SK-N-SH (cell line): ENCODE measurements around the gene TMCC3. TPM values are rescaled to one million over a fixed set of nuclear protein-coding genes. Genes with fewer than 3 reads are reported as not detected.

Experiments
- CTCF ChIA-PET: fragments of 300-600, 350-600 bp; formaldehyde crosslinking; extraction: SDS; loops from one replicate; lab custom pipeline; 2021; lab: Yijun Ruan, JAX
- POLR2A ChIA-PET: fragments of 350-600 bp; sonication (Branson Sonifier 250); formaldehyde crosslinking; extraction: SDS; loops from one replicate; lab custom pipeline; 2020; ENCODE audit warnings: antibody characterized with exemption, inconsistent platforms; lab: Yijun Ruan, JAX
- DNase-seq: peaks from one replicate; pipeline ENCODE4 v3.0.0; 2012
- H2AFZ ChIP-seq: fragments of 200-600 bp; sonication (generic); 2 replicates; pipeline ENCODE4 v1.8.1; 2016; ENCODE audit warnings: antibody characterized with exemption, mild to moderate bottlenecking, low read depth
- H3F3A ChIP-seq: fragments of 200-600 bp; sonication (generic); replicated peaks from 2 replicates; pipeline ENCODE3; 2016; ENCODE audit warnings: antibody characterized with exemption, mild to moderate bottlenecking; ENCODE audit not compliant: insufficient read depth
- H3K27ac ChIP-seq, 2 experiments: fragments of 200-500 bp in 1 of 2; fragments of 200-600 bp in 1 of 2; sonication (Bioruptor generic) in 1 of 2; sonication (generic), shearing (Covaris generic) in 1 of 2; 2 replicates each; pipeline versions ENCODE4 v1.5.1 to v1.6.1; 2014 to 2016; ENCODE audit warnings: low read depth in 2 of 2, inconsistent platforms in 1 of 2, low read length in 1 of 2, mild to moderate bottlenecking in 1 of 2, mixed read lengths in 1 of 2
- H3K27me3 ChIP-seq: fragments of 200-600 bp; sonication (generic), shearing (Covaris generic); 2 replicates; pipeline ENCODE4 v1.6.1; 2016; ENCODE audit warnings: mixed run types; ENCODE audit not compliant: insufficient read depth
- H3K36me3 ChIP-seq, 2 experiments: fragments of 200-500 bp in 1 of 2; fragments of 200-600 bp in 1 of 2; sonication (Bioruptor generic) in 1 of 2; sonication (generic) in 1 of 2; replicated peaks in 1 of 2; 2 replicates each; pipeline versions ENCODE3 to v1.5.1; 2014 to 2016; ENCODE audit warnings: low read length in 1 of 2, mild to moderate bottlenecking in 1 of 2; ENCODE audit not compliant: insufficient read depth in 2 of 2, control insufficient read depth in 1 of 2
- H3K4me1 ChIP-seq, 2 experiments: fragments of 200-500 bp in 1 of 2; fragments of 200-600 bp in 1 of 2; sonication (Bioruptor generic) in 1 of 2; sonication (generic), shearing (Covaris generic) in 1 of 2; 2 replicates each; pipeline versions ENCODE4 v1.5.1 to v1.6.1; 2014 to 2016; ENCODE audit warnings: low read depth in 1 of 2, low read length in 1 of 2, mixed run types in 1 of 2; ENCODE audit not compliant: insufficient read depth in 2 of 2, control insufficient read depth in 1 of 2
- H3K4me2 ChIP-seq: fragments of 200-600 bp; sonication (generic), shearing (Covaris generic); 2 replicates; pipeline ENCODE4 v1.6.1; 2017; ENCODE audit warnings: mixed run types
- H3K4me3 ChIP-seq, 2 experiments: fragments of 200-500 bp in 1 of 2; fragments of 200-600 bp in 1 of 2; sonication (Bioruptor generic) in 1 of 2; sonication (generic), shearing (Covaris generic) in 1 of 2; 2 replicates each; pipeline versions ENCODE4 v1.5.1 to v1.8.1; 2014 to 2016; ENCODE audit warnings: low read depth in 2 of 2, inconsistent platforms in 1 of 2, low read length in 1 of 2, mild to moderate bottlenecking in 1 of 2, mixed read lengths in 1 of 2, moderate library complexity in 1 of 2
- H3K79me2 ChIP-seq: fragments of 200-600 bp; sonication (generic); 2 replicates; pipeline ENCODE4 v1.8.1; 2017; ENCODE audit warnings: mild to moderate bottlenecking; ENCODE audit not compliant: insufficient read depth
- H3K9ac ChIP-seq: fragments of 200-600 bp; sonication (generic); 2 replicates; pipeline ENCODE4 v1.6.1; 2017; ENCODE audit warnings: mixed run types
- H3K9me2 ChIP-seq: fragments of 200-600 bp; sonication (generic); 2 replicates; pipeline ENCODE4 v1.6.1; 2017; ENCODE audit warnings: mixed run types
- H3K9me3 ChIP-seq: fragments of 200-600 bp; sonication (generic); 2 replicates; pipeline ENCODE4 v1.6.1; 2017; ENCODE audit warnings: mixed run types, mild to moderate bottlenecking, moderate library complexity
- H4K20me1 ChIP-seq: fragments of 200-600 bp; sonication (generic); 2 replicates; pipeline ENCODE4 v1.6.1; 2017; ENCODE audit warnings: mild to moderate bottlenecking, mixed run types; ENCODE audit not compliant: insufficient read depth
- CHD2 ChIP-seq: fragments of 150-350 bp; IDR thresholded peaks from 2 replicates; pipeline ENCODE4 v1.6.1; 2018; ENCODE audit warnings: low read length; ENCODE audit not compliant: partially characterized antibody
- ELF1 ChIP-seq: IDR thresholded peaks from 2 replicates; pipeline ENCODE4 v1.4.0; 2012
- EZH2phosphoT487 ChIP-seq: fragments of 200-600 bp; sonication (generic); IDR thresholded peaks from 2 replicates; pipeline ENCODE4 v1.6.1; 2017; ENCODE audit warnings: low read depth, mixed run types, mild to moderate bottlenecking, antibody characterized with exemption, moderate library complexity, borderline replicate concordance
- FOSL2 ChIP-seq: IDR thresholded peaks from 2 replicates; pipeline ENCODE4 v1.4.0; 2012; ENCODE audit warnings: low read depth, mild to moderate bottlenecking, moderate library complexity, borderline replicate concordance
- FOXM1 ChIP-seq: IDR thresholded peaks from 2 replicates; pipeline ENCODE4 v1.4.0; 2012; ENCODE audit warnings: low read depth, mild to moderate bottlenecking
- GABPA ChIP-seq: IDR thresholded peaks from 2 replicates; pipeline ENCODE4 v1.4.0; 2012; ENCODE audit warnings: low read depth, mild to moderate bottlenecking
- GATA2 ChIP-seq: sonication (generic); formaldehyde crosslinking; IDR thresholded peaks from 2 replicates; pipeline ENCODE4 v1.5.0; 2020; ENCODE audit warnings: mild to moderate bottlenecking, missing genetic modification reagents
- MEF2A ChIP-seq: IDR thresholded peaks from 2 replicates; pipeline ENCODE4 v1.4.0; 2012; ENCODE audit warnings: low read depth, borderline replicate concordance
- MXI1 ChIP-seq: IDR thresholded peaks from 2 replicates; pipeline ENCODE4 v1.6.1; 2012; ENCODE audit warnings: mild to moderate bottlenecking, low read depth, low read length, improper control_type of control experiment
- NFIC ChIP-seq: IDR thresholded peaks from 2 replicates; pipeline ENCODE4 v1.4.0; 2012; ENCODE audit warnings: borderline replicate concordance
- NRF1 ChIP-seq: IDR thresholded peaks from 2 replicates; pipeline ENCODE4 v1.6.1; 2012; ENCODE audit warnings: low read depth, mild to moderate bottlenecking, low read length
- RAD21 ChIP-seq: IDR thresholded peaks from 2 replicates; pipeline ENCODE4 v1.6.1; 2012; ENCODE audit warnings: mild to moderate bottlenecking, low read length
- RCOR1 ChIP-seq: fragments of 150-350 bp; IDR thresholded peaks from 2 replicates; pipeline ENCODE4 v1.6.1; 2017; ENCODE audit warnings: antibody characterized with exemption, low read length
- RXRA ChIP-seq: IDR thresholded peaks from 2 replicates; pipeline ENCODE4 v1.4.0; 2012; ENCODE audit warnings: low read depth, mild to moderate bottlenecking, borderline replicate concordance
- SIN3A ChIP-seq: IDR thresholded peaks from 2 replicates; pipeline ENCODE4 v1.6.1; 2012; ENCODE audit warnings: low read depth, mild to moderate bottlenecking, low read length, moderate library complexity, borderline replicate concordance
- SMC3 ChIP-seq: IDR thresholded peaks from 2 replicates; pipeline ENCODE4 v1.6.1; 2012; ENCODE audit warnings: low read depth, low read length, improper control_type of control experiment
- TAF1 ChIP-seq: IDR thresholded peaks from 2 replicates; pipeline ENCODE4 v1.6.1; 2012; ENCODE audit warnings: low read depth, mild to moderate bottlenecking, low read length, moderate library complexity, borderline replicate concordance
- TEAD4 ChIP-seq: IDR thresholded peaks from 2 replicates; pipeline ENCODE4 v1.4.0; 2012; ENCODE audit warnings: mild to moderate bottlenecking, borderline replicate concordance; ENCODE audit not compliant: insufficient read depth
- WGBS: methylation state at CpG from one replicate; pipeline ENCODE4 v1.1.6; 2017; ENCODE audit warnings: low lambda C conversion rate; 5-methylcytosine and 5-hydroxymethylcytosine counted together
- polyA plus RNA-seq, 3 experiments: library from polyadenylated mRNA; depleted of rRNA; stranded (reverse); fragments of >200 nt; gene quantifications; 2 replicates each; pipeline ENCODE4 v1.2.3, GENCODE V29; 2012
- TF ChIP-seq, protein P1 (sequence below): IDR thresholded peaks from 2 replicates; pipeline ENCODE4; 2012
- TF ChIP-seq, protein P2 (sequence below): fragments of 200-600 bp; sonication (generic); IDR thresholded peaks from 2 replicates; pipeline ENCODE4 v1.6.1; 2017; ENCODE audit warnings: antibody characterized with exemption, mild to moderate bottlenecking, moderate library complexity
- TF ChIP-seq, protein P3 (sequence below): fragments of 150-350 bp; IDR thresholded peaks from 2 replicates; pipeline ENCODE4 v1.6.1; 2017; ENCODE audit warnings: antibody characterized with exemption, low read length, low read depth, borderline replicate concordance
- TF ChIP-seq, protein P4 (sequence below): IDR thresholded peaks from 2 replicates; pipeline ENCODE4 v1.6.1; 2012; ENCODE audit warnings: mild to moderate bottlenecking, low read depth, low read length, moderate library complexity

TMCC3 gene
- polyA plus RNA-seq, 1 of the 3 experiments (the other 2 are of a cell fraction): 0.53 TPM

DNA sequence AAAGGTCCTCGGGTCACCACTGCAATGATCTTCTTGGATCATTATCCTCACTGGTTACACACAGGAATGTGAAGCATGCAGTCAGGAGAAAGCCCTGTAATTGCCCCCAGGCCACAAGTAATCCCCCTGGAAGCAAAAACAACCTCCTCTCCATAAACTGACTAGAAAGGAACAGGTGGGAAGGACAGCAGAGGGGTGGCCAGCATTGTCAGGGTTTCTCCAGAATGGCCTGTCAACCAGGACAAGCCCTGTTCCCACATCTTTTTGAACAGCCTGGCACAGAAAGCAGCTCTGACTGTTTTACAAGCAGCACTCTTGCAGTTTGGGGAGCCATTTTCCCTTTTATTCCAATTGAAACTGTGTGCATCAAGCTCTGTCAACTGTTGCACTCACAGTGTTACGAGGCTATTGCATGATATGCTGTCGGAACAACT, 36.1 kb downstream of the TMCC3 start:
- Histone ChIP-seq H3K27ac (no peak overlapping the region), H3K9me3 (no peaks in the 10 kb centered on the region), H3K9me2 (no peaks in the 10 kb centered on the region), H4K20me1 (no peaks in the 10 kb centered on the region), H3K4me3 (no peak overlapping the region), H3K4me1 (peaks cover 13 to 14% of the 10 kb centered on the region in 2 experiments; a peak in 2 of 4 replicates), H2AFZ (no peak overlapping the region), H3K4me2 (no peak overlapping the region), H3K36me3 (no peaks in the 10 kb centered on the region), H3K9ac (no peak overlapping the region), H3K27me3 (no peaks in the 10 kb centered on the region), H3K79me2 (no peaks in the 10 kb centered on the region), H3F3A (no peaks in the 10 kb centered on the region)
- no peak for TF ChIP-seq GATA2
- TF ChIP-seq, protein P1, sequence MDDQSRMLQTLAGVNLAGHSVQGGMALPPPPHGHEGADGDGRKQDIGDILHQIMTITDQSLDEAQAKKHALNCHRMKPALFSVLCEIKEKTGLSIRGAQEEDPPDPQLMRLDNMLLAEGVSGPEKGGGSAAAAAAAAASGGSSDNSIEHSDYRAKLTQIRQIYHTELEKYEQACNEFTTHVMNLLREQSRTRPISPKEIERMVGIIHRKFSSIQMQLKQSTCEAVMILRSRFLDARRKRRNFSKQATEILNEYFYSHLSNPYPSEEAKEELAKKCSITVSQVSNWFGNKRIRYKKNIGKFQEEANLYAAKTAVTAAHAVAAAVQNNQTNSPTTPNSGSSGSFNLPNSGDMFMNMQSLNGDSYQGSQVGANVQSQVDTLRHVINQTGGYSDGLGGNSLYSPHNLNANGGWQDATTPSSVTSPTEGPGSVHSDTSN: no peak
- TF ChIP-seq MXI1: no peak
- TF ChIP-seq SMC3: no peak
- TF ChIP-seq RXRA: no peak
- TF ChIP-seq CHD2: no peak
- TF ChIP-seq, protein P2, sequence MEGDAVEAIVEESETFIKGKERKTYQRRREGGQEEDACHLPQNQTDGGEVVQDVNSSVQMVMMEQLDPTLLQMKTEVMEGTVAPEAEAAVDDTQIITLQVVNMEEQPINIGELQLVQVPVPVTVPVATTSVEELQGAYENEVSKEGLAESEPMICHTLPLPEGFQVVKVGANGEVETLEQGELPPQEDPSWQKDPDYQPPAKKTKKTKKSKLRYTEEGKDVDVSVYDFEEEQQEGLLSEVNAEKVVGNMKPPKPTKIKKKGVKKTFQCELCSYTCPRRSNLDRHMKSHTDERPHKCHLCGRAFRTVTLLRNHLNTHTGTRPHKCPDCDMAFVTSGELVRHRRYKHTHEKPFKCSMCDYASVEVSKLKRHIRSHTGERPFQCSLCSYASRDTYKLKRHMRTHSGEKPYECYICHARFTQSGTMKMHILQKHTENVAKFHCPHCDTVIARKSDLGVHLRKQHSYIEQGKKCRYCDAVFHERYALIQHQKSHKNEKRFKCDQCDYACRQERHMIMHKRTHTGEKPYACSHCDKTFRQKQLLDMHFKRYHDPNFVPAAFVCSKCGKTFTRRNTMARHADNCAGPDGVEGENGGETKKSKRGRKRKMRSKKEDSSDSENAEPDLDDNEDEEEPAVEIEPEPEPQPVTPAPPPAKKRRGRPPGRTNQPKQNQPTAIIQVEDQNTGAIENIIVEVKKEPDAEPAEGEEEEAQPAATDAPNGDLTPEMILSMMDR: no peak
- no peak for TF ChIP-seq MEF2A
- no peak for TF ChIP-seq RCOR1
- ChIA-PET POLR2A (no interaction called here), CTCF (interaction anchor here (1.6 kb wide), 1 partner anchor 10 kb away, joined by 4 read pairs; no protein-coding TSS in a partner anchor)
- 97% methylated on average over 3 of the region's 3 CpGs for WGBS
- DNase-seq: no peak

DNA sequence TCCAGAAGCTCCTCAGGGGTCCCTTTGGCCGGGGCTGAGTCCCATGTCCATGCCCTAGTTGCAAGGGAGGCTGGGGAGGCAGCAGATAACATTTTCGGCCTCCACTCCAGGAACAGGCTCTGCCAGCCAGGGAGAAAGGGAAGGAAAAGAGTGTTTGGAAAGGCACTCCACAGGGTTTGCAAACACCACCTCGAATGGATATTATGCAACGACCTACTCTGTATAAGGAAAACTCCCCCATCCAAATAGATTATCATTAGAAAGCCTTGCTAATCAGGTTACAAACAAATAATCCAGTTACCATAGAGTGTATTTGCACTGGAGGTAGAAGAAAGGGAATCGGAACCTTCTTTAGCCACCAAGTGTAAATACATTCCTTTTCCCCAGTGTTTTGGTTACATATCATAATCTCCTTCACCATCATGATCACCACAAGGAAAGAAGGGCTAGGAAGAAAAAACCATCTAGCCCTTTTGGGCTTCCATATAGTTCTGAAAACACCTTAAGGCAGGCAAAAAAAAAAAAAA, 40.4 kb downstream of the TMCC3 start:
- Histone ChIP-seq H3K9me2 (no peaks in the 10 kb centered on the region), H4K20me1 (no peaks in the 10 kb centered on the region), H3K4me2 (no peak overlapping the region), H3K79me2 (no peaks in the 10 kb centered on the region), H2AFZ (no peak overlapping the region), H3K36me3 (no peaks in the 10 kb centered on the region), H3K27ac (no peak overlapping the region), H3F3A (no peaks in the 10 kb centered on the region), H3K4me1 (no peaks in the 10 kb centered on the region; a peak in 1 of 4 replicates), H3K9ac (no peak overlapping the region), H3K4me3 (no peak overlapping the region), H3K27me3 (no peaks in the 10 kb centered on the region), H3K9me3 (no peaks in the 10 kb centered on the region)
- ChIA-PET CTCF (no interaction called here), POLR2A (no interaction called here)
- DNase-seq: no peak
- WGBS: 47% methylated on average over 5 of the region's 5 CpGs
- no peak for TF ChIP-seq TEAD4
- no peak for TF ChIP-seq GABPA
- TF ChIP-seq ELF1: no peak
- TF ChIP-seq TAF1: no peak
- TF ChIP-seq RCOR1: no peak
- TF ChIP-seq FOXM1: no peak
- no peak for TF ChIP-seq NRF1
- TF ChIP-seq NFIC: no peak
- TF ChIP-seq, protein P3, sequence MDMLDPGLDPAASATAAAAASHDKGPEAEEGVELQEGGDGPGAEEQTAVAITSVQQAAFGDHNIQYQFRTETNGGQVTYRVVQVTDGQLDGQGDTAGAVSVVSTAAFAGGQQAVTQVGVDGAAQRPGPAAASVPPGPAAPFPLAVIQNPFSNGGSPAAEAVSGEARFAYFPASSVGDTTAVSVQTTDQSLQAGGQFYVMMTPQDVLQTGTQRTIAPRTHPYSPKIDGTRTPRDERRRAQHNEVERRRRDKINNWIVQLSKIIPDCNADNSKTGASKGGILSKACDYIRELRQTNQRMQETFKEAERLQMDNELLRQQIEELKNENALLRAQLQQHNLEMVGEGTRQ: no peak
- no peak for TF ChIP-seq EZH2phosphoT487
- TF ChIP-seq, protein P4, sequence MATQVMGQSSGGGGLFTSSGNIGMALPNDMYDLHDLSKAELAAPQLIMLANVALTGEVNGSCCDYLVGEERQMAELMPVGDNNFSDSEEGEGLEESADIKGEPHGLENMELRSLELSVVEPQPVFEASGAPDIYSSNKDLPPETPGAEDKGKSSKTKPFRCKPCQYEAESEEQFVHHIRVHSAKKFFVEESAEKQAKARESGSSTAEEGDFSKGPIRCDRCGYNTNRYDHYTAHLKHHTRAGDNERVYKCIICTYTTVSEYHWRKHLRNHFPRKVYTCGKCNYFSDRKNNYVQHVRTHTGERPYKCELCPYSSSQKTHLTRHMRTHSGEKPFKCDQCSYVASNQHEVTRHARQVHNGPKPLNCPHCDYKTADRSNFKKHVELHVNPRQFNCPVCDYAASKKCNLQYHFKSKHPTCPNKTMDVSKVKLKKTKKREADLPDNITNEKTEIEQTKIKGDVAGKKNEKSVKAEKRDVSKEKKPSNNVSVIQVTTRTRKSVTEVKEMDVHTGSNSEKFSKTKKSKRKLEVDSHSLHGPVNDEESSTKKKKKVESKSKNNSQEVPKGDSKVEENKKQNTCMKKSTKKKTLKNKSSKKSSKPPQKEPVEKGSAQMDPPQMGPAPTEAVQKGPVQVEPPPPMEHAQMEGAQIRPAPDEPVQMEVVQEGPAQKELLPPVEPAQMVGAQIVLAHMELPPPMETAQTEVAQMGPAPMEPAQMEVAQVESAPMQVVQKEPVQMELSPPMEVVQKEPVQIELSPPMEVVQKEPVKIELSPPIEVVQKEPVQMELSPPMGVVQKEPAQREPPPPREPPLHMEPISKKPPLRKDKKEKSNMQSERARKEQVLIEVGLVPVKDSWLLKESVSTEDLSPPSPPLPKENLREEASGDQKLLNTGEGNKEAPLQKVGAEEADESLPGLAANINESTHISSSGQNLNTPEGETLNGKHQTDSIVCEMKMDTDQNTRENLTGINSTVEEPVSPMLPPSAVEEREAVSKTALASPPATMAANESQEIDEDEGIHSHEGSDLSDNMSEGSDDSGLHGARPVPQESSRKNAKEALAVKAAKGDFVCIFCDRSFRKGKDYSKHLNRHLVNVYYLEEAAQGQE: no peak
- no peak for TF ChIP-seq SIN3A
- TF ChIP-seq FOSL2: no peak
- TF ChIP-seq RXRA: no peak
- TF ChIP-seq GATA2: no peak
- no peak for TF ChIP-seq RAD21
